BLaER1 treated with 17β-estradiol and CSF1 and Interleukin-3, amounts not matched to agents 10 nM and 100 nM (cell line): ENCODE results near the gene C5.
A peak's percentile ranks its signal among the peaks of the same experiment; 100 is the strongest.
"Not testable (repeated sequence)": the region's sequence is repeated elsewhere in the genome, so short reads cannot be mapped to it uniquely, and the experiment has no call there.

ENCODE experiments used
- H3K27ac ChIP-seq, 11 experiments: shearing (Covaris generic); formaldehyde crosslinking; 2 replicates each; pipeline ENCODE4 v1.8.1; 2022
- H3K27me3 ChIP-seq, 11 experiments: shearing (Covaris generic); formaldehyde crosslinking; 2 replicates each; pipeline ENCODE4 v1.8.1; 2022
- H3K36me3 ChIP-seq, 11 experiments: shearing (Covaris generic); formaldehyde crosslinking; 2 replicates each; pipeline ENCODE4 v1.8.1; 2022
- H3K4me1 ChIP-seq, 10 experiments: shearing (Covaris generic); formaldehyde crosslinking; 2 replicates each; pipeline ENCODE4 v1.8.1; 2022
- H3K4me2 ChIP-seq, 11 experiments: shearing (Covaris generic); formaldehyde crosslinking; 2 replicates each; pipeline ENCODE4 v1.8.1; 2022
- H3K4me3 ChIP-seq, 10 experiments: shearing (Covaris generic); formaldehyde crosslinking; 2 replicates each; pipeline ENCODE4 v1.8.1; 2022
- H3K9ac ChIP-seq, 11 experiments: shearing (Covaris generic); formaldehyde crosslinking; 2 replicates each; pipeline ENCODE4 v1.8.1; 2022
- H3K9me3 ChIP-seq, 11 experiments: shearing (Covaris generic); formaldehyde crosslinking; replicated peaks in 1 of 11; 2 replicates each; pipeline ENCODE4 v1.8.1; 2022
- H4K20me1 ChIP-seq, 11 experiments: shearing (Covaris generic); formaldehyde crosslinking; 2 replicates each; pipeline ENCODE4 v1.8.1; 2022
- Cebpa-rat ChIP-seq, 11 experiments: shearing (Covaris generic); IDR thresholded peaks; 2 replicates each; pipeline ENCODE4 v1.8.1; 2022

Gene C5

GRCh38 chr9:121050128-121050988 lies at the start of gene C5:
Gene C5, minus strand, starts transcription at chr9:121050275. Its CDS starts 29 bp downstream, at chr9:121050246.
- Histone ChIP-seq H4K20me1 (no peaks in the 10 kb centered on the region), H3K4me2 (peak within 1 kb of the TSS in 1 of 11 experiments; percentile 1; a peak in 3 of 22 replicates), H3K4me1 (peaks cover 0 to 7% (median 0%) of the 10 kb centered on the region in 10 experiments; a peak in 1 of 20 replicates), H3K9ac (no peak within 1 kb of the TSS), H3K4me3 (no peak within 1 kb of the TSS), H3K36me3 (peaks cover 0 to 4% (median 0%) of the 10 kb centered on the region in 11 experiments; a peak in 3 of 22 replicates), H3K27me3 (no peaks in the 10 kb centered on the region), H3K27ac (no peak within 1 kb of the TSS), H3K9me3 (peaks cover 0 to 2% (median under 1%) of the 10 kb centered on the region in 11 experiments; a peak in 6 of 22 replicates)
- no peak for TF ChIP-seq Cebpa-rat (IDR thresholded peaks at IDR 0.05)

GRCh38 chr9:121098567-121099198 lies 48.6 kb upstream of the C5 start:
- H4K20me1 ChIP-seq: no peaks in the 10 kb centered on the region
- H3K9ac ChIP-seq: no peak overlapping the region
- H3K4me1 ChIP-seq: peaks cover 0 to 11% (median 9%) of the 10 kb centered on the region in 10 experiments; a peak in 13 of 20 replicates
- H3K36me3 ChIP-seq: peaks cover 10 to 82% (median 75%) of the 10 kb centered on the region in 11 experiments; a peak in 21 of 22 replicates
- no peaks in the 10 kb centered on the region for H3K27me3 ChIP-seq
- H3K9me3 ChIP-seq: peaks cover 11 to 61% (median 43%) of the 10 kb centered on the region in 11 experiments; a peak in 20 of 22 replicates
- H3K4me3 ChIP-seq: 0 out of 20 replicates have a peak overlapping the region, but pooled peaks of 1 of the 10 experiments have one; percentile 11
- peak overlapping the region in 5 of 11 experiments; percentile 7 to 46 (median 43); a peak in 8 of 22 replicates for H3K4me2 ChIP-seq
- no peak for TF ChIP-seq Cebpa-rat (IDR thresholded peaks at IDR 0.05)
- H3K27ac ChIP-seq: no peak overlapping the region

GRCh38 chr9:121095057-121095456 lies 45.0 kb upstream of the C5 start:
- Histone ChIP-seq H3K9ac (no peak overlapping the region), H3K27me3 (no peaks in the 10 kb centered on the region), H4K20me1 (no peaks in the 10 kb centered on the region), H3K27ac (no peak overlapping the region), H3K4me3 (no peak overlapping the region), H3K36me3 (peaks cover 36 to 95% (median 91%) of the 10 kb centered on the region in 11 experiments), H3K4me1 (peaks cover 0 to 11% (median 9%) of the 10 kb centered on the region in 10 experiments; a peak in 13 of 20 replicates), H3K9me3 (peaks cover 0 to 34% (median 22%) of the 10 kb centered on the region in 11 experiments; a peak in 20 of 22 replicates), H3K4me2 (no peak overlapping the region)
- no peak for TF ChIP-seq Cebpa-rat (IDR thresholded peaks at IDR 0.05)

GRCh38 chr9:121090743-121091142 lies 40.7 kb upstream of the C5 start:
- H3K27ac ChIP-seq, H3K9me3 ChIP-seq, H3K9ac ChIP-seq, H3K27me3 ChIP-seq, H3K4me2 ChIP-seq, H4K20me1 ChIP-seq, H3K4me3 ChIP-seq: not testable (repeated sequence)
- Histone ChIP-seq H3K4me1 (peaks cover 16 to 25% (median 21%) of the 10 kb centered on the region in 10 experiments), H3K36me3 (peaks cover 35 to 90% (median 73%) of the 10 kb centered on the region in 11 experiments)

GRCh38 chr9:121088576-121088975 lies 38.5 kb upstream of the C5 start:
- TF ChIP-seq Cebpa-rat (IDR thresholded peaks at IDR 0.05): no peak
- Histone ChIP-seq H3K4me3 (no peak overlapping the region), H3K4me2 (peak overlapping the region; percentile 30 to 74 (median 62); a peak in 21 of 22 replicates), H3K27ac (peak overlapping the region in 3 of 11 experiments; percentile 8 to 37 (median 14); a peak in 4 of 22 replicates), H3K27me3 (no peaks in the 10 kb centered on the region), H3K4me1 (peaks cover 16 to 28% (median 21%) of the 10 kb centered on the region in 10 experiments), H4K20me1 (peaks cover 0 to 7% (median 0%) of the 10 kb centered on the region in 11 experiments; a peak in 2 of 22 replicates), H3K36me3 (peaks cover 33 to 90% (median 72%) of the 10 kb centered on the region in 11 experiments), H3K9ac (no peak overlapping the region; a peak in 1 of 22 replicates), H3K9me3 (peaks cover 0 to 7% (median 0%) of the 10 kb centered on the region in 11 experiments; a peak in 4 of 22 replicates)

- Histone ChIP-seq H3K4me2 (no peak overlapping the region), H3K4me3 (no peak overlapping the region), H4K20me1 (peaks cover 0 to 13% (median 0%) of the 10 kb centered on the region in 11 experiments; a peak in 3 of 22 replicates), H3K36me3 (peaks cover 31 to 96% (median 78%) of the 10 kb centered on the region in 11 experiments), H3K27me3 (no peaks in the 10 kb centered on the region), H3K9ac (no peak overlapping the region), H3K27ac (no peak overlapping the region), H3K4me1 (peaks cover 16 to 34% (median 21%) of the 10 kb centered on the region in 10 experiments), H3K9me3 (peaks cover 0 to 3% (median 0%) of the 10 kb centered on the region in 11 experiments; a peak in 4 of 22 replicates)
- no peak for TF ChIP-seq Cebpa-rat (IDR thresholded peaks at IDR 0.05)
Measured at GRCh38 chr9:121085661-121086060, 35.6 kb upstream of the C5 start.

GRCh38 chr9:121082075-121082474 lies 32.0 kb upstream of the C5 start:
- peaks cover 0 to 25% (median 0%) of the 10 kb centered on the region in 11 experiments; a peak in 4 of 22 replicates for H4K20me1 ChIP-seq
- no peak for TF ChIP-seq Cebpa-rat (IDR thresholded peaks at IDR 0.05)
- H3K9me3 ChIP-seq: no peaks in the 10 kb centered on the region
- peaks cover 0 to 12% (median under 1%) of the 10 kb centered on the region in 10 experiments; a peak in 9 of 20 replicates for H3K4me1 ChIP-seq
- no peaks in the 10 kb centered on the region for H3K27me3 ChIP-seq
- H3K4me3 ChIP-seq: no peak overlapping the region
- no peak overlapping the region for H3K9ac ChIP-seq
- peaks cover 29 to 96% (median 74%) of the 10 kb centered on the region in 11 experiments for H3K36me3 ChIP-seq
- no peak overlapping the region for H3K4me2 ChIP-seq
- H3K27ac ChIP-seq: no peak overlapping the region

GRCh38 chr9:121075251-121076036 lies 25.4 kb upstream of the C5 start:
- Histone ChIP-seq H4K20me1 (peaks cover 0 to 22% (median 0%) of the 10 kb centered on the region in 11 experiments; a peak in 3 of 22 replicates), H3K27me3 (no peaks in the 10 kb centered on the region), H3K9me3 (no peaks in the 10 kb centered on the region), H3K9ac (peak overlapping the region; percentile 86 to 98 (median 93)), H3K4me2 (peak overlapping the region; percentile 75 to 98 (median 91)), H3K27ac (peak overlapping the region; percentile 81 to 96 (median 94)), H3K36me3 (peaks cover 4 to 30% (median 14%) of the 10 kb centered on the region in 11 experiments; a peak in 21 of 22 replicates), H3K4me1 (peaks cover 33 to 52% (median 47%) of the 10 kb centered on the region in 10 experiments), H3K4me3 (peak overlapping the region; percentile 78 to 95 (median 88))
- no peak for TF ChIP-seq Cebpa-rat (IDR thresholded peaks at IDR 0.05)
